Uterus (tissue), 2 donors: ENCODE measurements around the gene ZNF581.

Experiments
- CTCF ChIP-seq, 4 experiments: fragments of 200-600 bp in 2 of 4; fragments of 450-650 bp in 2 of 4; sonication (generic) in 2 of 4; IDR thresholded peaks; one replicate each; pipeline ENCODE4 v1.5.1; 2016 to 2019; ENCODE audit warnings: antibody characterized with exemption in 4 of 4, mild to moderate bottlenecking in 2 of 4, moderate library complexity in 1 of 4
- POLR2A ChIP-seq, 2 donors: fragments of 450-650 bp; IDR thresholded peaks; one replicate each; pipeline ENCODE4 v1.6.1; 2016; ENCODE audit warnings: antibody characterized with exemption in 2 of 2, mild to moderate bottlenecking in 1 of 2, moderate library complexity in 1 of 2

- TF ChIP-seq POLR2A (IDR thresholded peaks at IDR 0.05) (no peak), CTCF (IDR thresholded peaks at IDR 0.05) (no peak)
These were observed 5.9 kb upstream of the ZNF581 start for GRCh38 chr19:55637534-55637933.
